Activated gamma-delta T cell (primary cell): ENCODE data around the gene FOXRED2.
A peak's percentile ranks its signal among the peaks of the same experiment; 100 is the strongest.
"Not testable (repeated sequence)": the region's sequence is repeated elsewhere in the genome, so short reads cannot be mapped to it uniquely, and the experiment has no call there.

Experiments
- DNase-seq: peaks from one replicate; lab custom pipeline; 2025; lab: John Stamatoyannopoulos, UW
- total RNA-seq, 2 donors: gene quantifications; one replicate each; lab custom pipeline; 2026; lab: John Stamatoyannopoulos, UW

FOXRED2 gene
- 1.7 to 2.1 reads per million in 2 donors for total RNA-seq

DNA sequence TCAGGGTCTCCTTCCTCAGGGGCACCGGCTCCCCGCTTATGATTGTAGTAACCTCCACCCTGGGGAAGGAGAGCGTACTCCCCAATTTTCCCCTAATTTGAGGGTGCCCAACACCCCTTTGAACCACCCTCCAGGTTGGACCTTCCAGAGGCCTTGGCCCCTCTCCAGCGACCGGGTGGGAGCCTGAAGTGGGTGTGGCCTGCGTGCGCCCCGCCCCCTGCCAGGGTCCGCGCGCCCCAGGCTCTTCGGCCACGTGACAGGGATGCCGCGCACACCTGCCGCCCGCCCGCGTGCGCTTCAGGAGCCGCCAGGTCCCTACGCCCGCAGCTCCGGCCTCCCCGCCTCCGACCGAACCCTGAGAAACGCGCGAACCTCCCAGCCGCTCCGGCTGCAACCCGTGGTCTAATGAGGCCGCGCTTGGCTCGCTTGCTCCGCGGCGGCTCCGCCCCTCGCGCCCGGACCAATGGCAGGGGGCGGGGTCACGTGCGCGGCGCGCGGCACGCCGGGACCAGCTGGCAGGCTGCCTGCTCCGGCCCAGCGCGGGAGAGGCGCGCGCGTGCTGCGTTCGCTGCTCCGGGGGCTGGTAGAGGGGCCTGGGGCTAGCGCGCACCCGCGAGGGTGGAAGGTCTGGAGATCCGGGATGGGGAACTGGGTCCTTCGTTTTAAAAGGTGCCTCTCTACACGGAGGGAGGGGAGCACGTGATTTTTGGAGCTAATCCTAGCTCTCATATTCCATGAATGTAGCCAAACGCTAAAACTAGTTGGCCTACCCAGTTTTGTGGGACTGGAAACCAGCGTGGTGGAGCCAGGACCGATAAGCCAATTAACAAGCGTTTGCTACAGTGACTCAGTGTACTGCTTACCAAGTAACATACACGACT is at the start of gene FOXRED2:
Gene FOXRED2, minus strand, starts transcription at position 404 of the 881 bp plus-strand sequence. CDS start 618 bp downstream, outside the sequence.
- DNase-seq = peak; percentile 84

DNA sequence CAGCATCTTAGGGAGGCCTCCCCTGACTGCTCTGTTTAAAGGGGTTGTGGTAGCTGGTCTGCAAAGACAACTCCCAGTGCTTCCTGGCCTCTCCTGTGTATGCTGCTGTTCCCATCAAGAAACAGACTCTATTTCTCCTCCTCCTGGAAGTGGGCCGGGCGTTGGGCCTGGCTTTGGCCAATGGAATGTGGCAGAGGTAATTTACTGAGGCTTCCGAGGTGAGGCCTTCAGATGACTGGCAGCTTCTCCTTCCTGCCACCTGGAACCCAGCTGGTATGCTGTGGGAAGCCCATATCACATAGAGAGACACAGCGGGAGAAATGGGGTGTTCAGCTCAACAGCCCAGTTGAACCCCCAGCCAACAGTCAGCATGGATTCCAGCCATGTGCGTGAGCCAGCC is 47.3 kb upstream of the FOXRED2 start:
- DNase-seq = no peak

DNA sequence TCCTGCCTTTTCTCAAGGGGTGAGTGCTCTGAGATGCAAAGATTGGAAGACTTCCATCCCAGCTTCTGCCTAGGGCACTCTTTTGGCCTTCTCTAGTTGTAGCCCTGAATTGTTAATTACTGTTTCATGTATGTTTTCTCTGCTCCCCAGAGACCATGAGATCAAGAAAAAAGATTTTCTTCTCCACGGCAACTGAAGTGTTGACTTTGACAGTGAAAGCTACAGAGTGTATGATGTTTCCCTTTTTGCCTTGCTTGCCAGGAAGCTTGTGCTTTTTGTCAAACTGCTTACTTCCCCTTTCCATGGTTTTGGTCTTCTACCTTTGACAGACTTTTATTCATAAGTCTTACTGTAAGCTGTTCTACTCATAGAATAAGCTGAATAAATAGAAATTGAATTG is 45.4 kb upstream of the FOXRED2 start:
- no peak for DNase-seq

DNA sequence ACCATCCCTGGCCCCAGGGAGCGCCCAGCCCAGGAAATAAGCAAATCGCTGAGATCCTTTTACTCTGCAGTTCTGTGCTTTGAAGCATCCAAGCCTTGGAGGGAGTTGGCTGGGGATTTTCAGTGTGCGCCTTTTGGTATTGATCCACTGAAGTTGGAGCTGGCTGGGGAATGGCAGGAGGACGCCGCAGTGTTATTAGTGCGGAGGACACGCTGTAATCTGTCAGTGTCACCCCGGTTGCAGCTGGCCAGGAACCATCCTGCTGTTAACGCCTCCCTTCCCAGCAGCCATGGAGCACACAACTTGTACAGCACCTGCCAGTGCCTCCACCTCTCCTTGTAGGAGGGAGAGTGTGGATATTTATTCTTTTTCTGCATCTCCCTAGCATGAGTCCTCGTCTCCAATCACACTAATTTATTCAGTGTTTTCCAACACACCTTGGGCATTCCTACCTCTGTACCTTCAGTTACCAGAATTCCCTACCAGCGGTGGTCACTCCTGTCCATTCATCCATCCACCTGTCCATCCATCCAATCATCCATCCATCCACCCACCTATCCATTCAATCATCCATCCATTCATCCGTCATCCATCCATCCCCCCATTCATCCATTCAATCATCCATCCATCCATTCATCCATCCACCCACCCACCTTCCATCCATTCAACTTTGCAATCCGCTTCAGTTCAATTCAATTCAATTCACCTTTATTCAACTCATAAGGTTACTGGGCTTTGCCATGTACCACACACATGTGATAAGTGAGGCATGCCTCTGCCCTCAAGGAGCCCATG is 44.1 kb upstream of the FOXRED2 start:
- DNase-seq = no peak

DNA sequence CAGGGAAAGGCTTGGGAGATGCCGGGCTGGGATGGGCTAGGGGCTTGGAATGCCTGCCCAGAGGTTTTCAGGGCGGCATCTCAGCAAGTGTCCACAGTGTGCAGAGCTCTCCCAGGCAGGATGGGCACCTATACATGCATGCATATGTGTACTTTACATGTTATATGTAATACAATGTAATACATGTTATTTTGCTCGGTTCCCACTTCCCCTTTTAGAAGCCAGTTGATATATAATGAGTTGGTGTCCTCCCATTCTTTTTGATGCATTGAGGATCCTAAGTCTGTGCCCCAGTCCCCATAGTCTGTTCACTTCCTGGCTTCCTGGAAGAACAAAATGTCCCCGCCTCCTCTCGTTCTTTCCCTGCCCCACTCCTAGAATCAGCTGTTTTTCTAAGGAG is 42.2 kb upstream of the FOXRED2 start:
- no peak for DNase-seq

DNA sequence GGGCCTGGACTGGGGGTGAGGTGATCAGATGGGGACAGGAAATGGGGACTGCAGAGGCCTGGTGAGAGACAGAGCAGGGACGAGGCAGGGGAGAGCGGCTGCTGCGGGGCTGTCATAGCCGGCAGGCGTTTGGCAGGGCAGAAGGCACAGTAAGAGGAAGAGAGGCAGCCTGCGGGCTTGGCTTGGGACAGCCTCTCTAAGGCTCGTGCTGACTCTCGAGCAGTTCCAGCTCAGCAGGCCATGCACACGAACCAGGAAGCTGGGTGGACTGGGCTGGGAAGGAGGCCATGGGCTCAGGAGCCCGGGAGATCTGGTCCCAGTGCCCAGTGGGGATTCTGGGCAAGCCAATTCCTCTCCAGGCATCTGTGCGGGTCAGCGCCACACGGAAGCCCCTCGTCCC is 41.8 kb upstream of the FOXRED2 start:
- no peak for DNase-seq

DNA sequence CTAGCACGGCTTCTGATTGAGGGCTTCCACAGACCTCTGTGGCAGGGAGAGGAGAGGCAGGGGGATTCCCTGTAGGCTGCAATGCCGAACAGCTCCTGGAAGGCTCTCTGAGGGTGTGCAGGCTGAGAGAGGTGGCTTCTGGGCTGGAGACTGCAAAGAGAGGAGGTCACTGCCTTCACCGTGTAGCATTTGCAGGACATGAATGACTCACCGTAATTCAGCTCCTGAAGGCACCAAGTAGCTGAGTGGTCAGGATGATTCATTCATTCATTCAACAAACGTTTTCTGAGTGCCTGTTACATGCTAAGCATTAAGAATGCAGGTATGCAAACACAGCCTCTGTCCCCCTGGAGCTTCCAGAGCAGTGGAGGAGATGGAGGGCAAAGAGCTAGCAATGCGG is 40.1 kb upstream of the FOXRED2 start:
- DNase-seq = no peak

DNA sequence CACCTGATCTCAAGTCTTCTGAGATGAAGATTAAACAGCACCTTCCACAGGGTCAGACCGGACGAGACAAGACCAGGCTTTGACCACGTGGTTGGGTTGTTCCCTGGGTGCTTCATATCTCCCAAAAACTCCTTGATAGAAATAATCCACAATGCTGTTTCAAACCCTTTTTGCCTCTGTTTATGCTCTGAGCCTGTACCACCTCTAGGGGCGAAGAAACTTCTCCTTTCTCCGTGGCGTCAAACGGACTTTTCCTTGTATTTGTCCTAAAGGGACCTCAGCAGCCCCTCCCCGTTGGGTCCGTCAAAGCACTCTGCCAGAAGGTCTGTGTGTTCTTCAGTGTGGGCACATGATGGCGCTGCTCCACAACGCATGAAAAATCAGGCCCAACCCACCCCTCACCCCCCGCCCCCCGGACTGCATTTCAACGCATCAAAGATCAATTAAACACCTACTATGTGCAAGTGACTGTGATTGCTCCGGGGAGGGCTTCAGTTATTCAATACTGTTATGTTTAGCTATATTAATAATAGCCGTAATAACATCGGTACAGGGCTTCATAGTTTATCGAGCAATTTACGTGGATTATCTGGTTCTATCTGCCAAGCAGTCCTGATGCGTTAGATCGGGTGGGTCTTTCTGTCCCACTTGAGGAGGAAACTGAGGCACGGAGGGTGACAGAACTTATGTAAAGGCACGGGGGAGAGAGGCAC is 39.4 kb upstream of the FOXRED2 start:
- DNase-seq = no peak

DNA sequence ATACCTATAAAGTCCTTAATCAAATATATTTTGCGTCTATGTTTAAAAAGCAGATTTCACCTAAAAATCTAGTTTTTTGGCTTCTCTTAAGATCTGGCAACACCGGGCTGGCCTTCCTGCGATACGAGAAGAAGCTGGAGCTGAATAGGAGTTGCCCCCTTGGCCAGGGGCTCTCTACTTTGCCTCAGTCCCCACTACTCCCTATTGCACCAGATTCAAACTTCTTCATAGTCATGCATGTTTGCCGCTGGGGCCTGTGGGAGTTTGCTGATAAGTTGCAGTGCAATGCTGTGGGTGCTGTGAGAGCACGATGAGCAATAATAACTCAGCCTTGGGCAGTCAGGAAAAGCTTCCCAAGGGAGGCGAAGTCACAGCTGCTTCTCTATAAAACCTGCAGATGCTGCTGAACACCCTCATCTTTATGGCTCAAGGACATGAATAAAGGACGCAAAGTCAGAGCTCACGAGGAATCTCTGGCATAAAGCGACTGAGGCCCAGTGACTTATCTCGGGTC is 37.3 kb upstream of the FOXRED2 start:
- DNase-seq = no peak

DNA sequence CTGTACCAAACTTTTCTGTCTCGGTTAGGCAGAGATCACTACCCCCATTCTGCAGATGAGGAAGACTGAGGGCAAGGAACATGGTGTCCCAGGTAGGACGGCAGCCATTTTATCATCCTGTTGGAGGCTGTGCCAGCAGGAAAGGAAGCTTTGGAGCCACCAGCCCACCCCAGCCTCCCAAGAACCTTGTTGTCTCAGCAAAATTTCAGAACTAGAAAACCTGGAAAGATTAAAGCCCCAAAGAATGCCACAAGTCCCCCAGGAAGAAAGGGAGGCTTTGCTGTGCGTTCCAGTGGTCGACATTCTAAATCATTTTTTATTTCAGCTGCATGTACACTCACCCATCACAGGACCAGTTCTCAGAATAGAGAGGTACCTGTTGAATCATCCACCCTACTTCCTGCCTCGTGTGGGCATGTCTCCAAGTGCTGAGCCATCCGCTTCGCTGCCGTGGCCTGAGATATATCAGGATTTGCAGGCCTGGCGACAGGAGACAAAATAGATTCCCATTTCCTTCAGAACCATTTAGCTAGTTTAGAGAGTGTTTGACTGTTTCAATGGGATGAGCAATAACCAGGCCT is 35.1 kb upstream of the FOXRED2 start:
- DNase-seq = no peak

DNA sequence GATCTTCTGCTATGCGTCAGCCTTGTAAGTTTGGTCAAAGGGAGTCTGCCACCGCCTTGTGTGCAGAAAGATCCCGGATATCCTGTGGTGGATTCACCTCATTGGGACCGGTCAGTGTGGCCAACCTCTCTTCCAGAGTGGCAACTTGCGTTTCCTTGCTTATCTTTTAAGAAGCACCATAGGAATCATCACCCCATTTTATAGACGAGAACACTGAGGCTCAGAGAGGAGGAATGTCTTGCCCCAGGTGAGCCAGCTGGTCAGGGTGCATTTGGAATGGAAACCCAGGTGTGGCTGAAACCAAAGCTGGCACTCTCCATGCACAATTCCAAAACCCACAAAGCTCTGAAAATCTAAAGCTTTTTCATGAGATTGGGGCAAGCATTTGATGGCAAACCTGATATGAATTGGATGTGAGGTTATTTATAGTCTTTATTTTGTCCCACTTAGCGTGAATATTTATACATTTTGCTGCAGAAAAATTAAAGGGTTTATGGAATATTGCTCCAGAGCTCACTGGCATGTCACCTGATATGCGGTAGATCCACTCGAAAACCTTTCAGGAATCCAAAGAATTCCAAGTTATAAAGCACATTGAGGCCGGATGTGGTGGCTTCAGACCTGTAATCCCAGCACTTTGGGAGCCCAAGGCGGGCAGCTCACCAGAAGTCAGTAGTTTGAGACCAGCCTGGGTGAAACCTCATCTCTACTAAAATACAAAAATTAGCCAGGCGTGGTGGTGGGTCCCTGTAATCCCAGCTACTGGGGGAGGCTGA is 34.2 kb upstream of the FOXRED2 start:
- no peak for DNase-seq

DNA sequence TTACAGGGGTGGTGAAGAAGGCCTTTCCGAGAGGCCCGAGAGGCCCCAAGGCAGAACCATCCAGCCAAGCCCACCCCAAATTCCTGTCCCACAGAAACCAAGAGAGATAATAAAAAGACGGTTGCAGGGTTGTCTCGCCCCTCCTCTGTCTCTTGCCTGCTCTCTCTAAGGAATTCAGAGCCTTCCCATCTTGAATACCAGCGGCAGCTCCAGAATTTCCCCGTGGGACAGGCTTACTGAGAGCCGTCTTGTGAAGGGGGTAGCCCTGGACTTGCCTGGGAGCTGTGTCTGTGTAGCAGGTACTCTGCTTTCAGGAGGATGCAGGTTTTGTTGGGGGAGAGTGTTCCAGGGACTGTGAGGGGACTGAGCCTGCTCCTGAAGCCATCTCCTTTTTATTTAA is 31.7 kb upstream of the FOXRED2 start:
- DNase-seq = no peak

DNA sequence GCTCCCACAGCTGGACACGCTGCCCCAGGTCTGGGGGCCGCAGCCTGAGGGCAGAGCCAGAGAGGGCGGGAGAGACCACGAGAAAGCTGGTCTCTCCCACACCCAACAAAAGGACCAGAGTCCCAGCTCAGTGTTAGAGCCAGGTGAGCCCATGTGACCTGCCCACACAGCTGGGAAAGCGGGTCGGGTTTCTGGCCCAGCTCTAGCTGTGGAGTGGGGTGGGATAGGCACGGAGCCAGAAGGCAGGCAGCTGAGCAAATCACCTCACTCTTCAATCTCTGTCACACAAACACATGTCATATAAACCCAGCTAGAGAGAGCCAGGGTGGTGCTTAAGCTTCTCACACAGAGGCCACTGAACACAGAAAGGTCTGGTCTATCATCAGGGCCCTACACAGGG is 29.9 kb upstream of the FOXRED2 start:
- no peak for DNase-seq

DNA sequence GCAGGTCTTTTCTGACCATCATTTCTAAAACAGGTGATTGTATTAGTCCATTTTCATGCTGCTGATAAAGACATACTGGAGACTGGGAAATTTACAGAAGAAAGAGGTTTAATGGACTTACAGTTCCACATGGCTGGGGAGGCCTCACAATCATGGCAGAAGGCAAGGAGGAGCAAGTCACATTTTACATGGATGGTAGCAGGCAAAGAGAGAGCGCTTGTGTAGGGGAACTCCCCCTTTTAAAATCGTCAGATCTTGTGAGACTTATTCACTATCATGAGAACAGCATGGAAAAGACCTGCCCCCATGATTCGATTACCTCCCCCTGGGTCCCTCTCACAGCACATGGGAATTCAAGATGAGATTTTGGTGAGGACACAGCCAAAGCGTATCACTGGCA is 26.5 kb upstream of the FOXRED2 start:
- DNase-seq = not testable (repeated sequence)

DNA sequence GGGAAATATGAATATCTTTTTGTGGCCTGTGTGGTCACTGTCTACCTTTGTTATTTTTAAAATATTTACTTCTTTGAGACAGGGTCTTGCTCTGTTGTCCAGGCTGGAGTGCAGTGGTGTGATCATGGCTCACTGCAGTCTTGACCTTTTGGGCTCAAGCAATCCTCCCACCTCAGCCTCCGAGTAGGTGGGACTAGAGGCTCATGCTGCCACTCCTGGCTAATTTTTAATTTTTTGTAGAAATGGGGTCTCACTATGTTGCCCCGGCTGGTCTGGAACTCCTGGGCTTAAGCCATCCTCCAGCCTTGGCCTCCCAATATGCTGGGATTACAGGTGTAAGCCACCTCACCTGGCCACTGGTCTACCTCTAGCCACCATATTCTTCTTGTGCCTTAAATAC is 25.6 kb upstream of the FOXRED2 start:
- no peak for DNase-seq

DNA sequence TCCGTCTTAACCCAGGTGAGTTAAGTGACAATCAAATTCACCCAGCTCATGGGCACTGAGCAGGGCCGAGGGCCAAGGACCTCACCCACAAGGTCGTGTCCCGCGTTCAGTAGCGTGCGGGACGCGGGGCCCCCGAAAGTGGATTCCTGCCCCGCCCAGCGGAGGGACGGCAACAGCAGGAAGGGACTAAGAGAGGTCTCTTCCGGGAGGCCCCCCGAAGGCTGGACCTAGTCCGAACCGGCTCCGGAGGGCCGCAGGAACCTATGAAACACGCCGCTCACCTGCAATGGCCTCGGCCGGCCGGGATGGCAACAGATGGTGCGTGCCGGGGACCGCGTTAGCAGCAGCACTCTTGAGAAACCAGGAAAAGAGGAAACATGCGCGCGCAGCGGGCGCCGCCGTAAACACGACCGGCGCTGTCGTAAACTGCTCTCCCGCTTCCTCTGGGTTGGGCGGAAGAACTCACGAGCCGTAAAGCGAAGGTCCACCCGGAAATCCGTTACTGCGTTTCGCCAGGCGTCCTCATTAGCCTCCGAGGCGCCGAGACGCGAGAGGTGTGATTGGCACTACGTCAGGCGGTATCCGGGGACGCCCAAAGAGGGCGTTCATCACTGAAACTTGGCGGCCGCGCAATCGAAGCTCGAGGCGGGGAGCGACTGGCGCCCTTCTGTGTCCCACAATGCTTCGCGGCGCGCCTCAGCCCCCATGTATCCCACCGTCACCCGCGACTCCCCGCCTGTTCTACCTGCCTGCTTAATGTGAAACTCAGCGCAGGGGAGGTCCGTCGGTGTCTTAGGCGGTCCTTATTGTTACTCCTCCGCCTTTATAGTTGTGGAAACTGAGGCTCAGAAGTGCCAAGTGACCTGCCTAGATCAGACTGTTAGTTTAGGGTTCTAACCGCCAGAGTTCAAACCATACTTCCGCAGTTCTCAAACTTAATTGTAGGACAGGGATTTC is 22.2 kb upstream of the FOXRED2 start, which contains the start of gene EIF3D:
Gene EIF3D, minus strand, starts transcription at position 372 of the 957 bp plus-strand sequence. CDS start 3,045 bp downstream, outside the sequence.
- DNase-seq = peak; percentile 98

DNA sequence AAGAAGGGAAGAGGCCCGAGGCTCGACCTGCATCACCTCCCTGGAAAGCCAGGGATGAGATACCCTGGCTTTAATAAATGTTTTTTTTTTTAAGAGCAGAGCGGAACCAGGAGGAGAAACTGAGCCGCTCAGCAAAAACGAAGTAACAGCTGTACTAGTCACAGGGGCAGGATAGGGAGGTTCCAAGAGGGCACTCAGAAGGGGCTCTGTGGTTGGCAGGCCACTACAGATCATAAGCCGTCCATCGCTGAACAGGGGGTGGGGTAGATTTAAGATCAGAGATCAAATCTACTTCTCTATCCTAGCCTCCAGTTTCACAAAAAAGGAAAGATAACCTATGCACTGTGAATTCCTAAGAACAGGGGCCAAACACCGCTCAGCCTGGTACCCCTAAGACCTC is 21.5 kb upstream of the FOXRED2 start:
- DNase-seq = no peak

DNA sequence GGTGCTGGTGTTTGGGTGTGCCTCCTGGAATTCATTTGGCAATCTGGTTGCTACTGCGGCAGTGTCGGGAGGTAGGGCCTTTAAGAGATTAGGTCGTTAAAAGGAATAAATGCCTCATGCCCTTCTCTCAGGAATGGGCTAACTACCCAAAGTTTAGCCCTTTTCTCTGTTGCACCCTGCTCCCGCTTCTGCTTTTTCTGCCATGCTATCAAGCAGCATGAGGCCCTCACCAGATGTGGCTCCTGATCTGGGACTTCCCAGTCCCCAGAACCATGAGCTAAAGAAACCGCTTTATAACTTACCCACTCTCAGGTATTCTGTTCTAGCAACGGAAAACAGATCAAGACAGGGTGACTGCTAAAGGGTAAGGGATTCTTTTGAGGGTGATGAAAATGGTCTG is 15.8 kb upstream of the FOXRED2 start:
- no peak for DNase-seq

DNA sequence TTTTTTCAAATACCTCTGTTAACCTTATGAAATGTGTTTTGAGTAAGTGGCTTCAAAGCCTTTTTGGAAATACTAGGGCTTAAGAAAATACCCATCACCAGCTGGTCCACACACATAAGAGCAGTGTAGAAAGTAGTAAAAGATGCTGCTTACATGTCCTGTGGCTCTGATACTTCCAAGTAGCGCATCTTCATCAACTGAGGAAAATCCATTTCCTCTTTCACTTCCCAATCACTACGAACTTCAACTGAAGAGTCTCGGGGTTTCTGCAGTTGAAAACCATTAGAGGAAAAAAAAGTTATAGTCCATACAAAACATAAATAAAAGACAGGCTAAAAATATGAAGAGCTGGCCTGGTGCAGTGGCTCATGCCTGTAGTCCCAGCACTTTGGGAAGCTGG is 13.6 kb upstream of the FOXRED2 start:
- DNase-seq = no peak

DNA sequence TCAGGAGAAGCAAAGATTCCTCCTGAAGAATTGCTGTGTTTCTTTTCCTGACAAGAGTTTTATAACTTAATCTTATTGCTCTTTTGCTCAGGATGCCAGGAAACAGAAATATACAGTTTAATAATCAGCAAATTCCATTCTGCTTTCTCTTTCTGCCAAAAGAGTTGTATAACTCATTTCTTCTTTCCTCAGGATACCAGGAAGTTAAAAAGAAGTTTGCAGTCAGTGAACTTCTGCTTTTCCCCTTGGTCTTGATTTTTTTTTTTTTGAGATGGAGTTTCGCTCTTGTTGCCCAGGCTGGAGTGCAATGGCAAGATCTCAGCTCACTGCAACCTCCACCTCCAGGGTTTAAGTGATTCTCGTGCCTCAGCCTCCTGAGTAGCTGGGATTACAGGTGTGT is 13.1 kb upstream of the FOXRED2 start:
- DNase-seq = not testable (repeated sequence)
